ENCODE measurements around the gene INPP5A. TPM values are rescaled to one million over a fixed set of nuclear protein-coding genes. Genes with fewer than 3 reads are reported as not detected.

The INPP5A gene
- total RNA-seq, 1 donor from 2014 or later, result 105 TPM

GRCh38 chr10:132544744-132545658 lies 7.4 kb downstream of the INPP5A start:
- Histone ChIP-seq H3K9me3 (replicated peaks) (no peaks in the 10 kb centered on the region), H3K27ac (replicated peaks) (no peak overlapping the region), H3K4me3 (peak overlapping the region; percentile 20), H3K36me3 (no peaks in the 10 kb centered on the region), H3K4me1 (peaks cover 93% of the 10 kb centered on the region), H3K27me3 (ENCODE audit: low read depth) (no peaks in the 10 kb centered on the region)
- TF ChIP-seq, protein P1, sequence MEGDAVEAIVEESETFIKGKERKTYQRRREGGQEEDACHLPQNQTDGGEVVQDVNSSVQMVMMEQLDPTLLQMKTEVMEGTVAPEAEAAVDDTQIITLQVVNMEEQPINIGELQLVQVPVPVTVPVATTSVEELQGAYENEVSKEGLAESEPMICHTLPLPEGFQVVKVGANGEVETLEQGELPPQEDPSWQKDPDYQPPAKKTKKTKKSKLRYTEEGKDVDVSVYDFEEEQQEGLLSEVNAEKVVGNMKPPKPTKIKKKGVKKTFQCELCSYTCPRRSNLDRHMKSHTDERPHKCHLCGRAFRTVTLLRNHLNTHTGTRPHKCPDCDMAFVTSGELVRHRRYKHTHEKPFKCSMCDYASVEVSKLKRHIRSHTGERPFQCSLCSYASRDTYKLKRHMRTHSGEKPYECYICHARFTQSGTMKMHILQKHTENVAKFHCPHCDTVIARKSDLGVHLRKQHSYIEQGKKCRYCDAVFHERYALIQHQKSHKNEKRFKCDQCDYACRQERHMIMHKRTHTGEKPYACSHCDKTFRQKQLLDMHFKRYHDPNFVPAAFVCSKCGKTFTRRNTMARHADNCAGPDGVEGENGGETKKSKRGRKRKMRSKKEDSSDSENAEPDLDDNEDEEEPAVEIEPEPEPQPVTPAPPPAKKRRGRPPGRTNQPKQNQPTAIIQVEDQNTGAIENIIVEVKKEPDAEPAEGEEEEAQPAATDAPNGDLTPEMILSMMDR (IDR thresholded peaks at IDR 0.05; ENCODE audit: borderline replicate concordance), result no peak
- intact Hi-C loops (cut with micrococcal nuclease), result no loop called here
- peak; percentile 13 for DNase-seq

GRCh38 chr10:132545659-132546367 lies 8.2 kb downstream of the INPP5A start:
- TF ChIP-seq, protein P1 (IDR thresholded peaks at IDR 0.05; ENCODE audit: borderline replicate concordance), result no peak
- intact Hi-C loops (cut with micrococcal nuclease), result no loop called here
- Histone ChIP-seq H3K9me3 (replicated peaks) (no peaks in the 10 kb centered on the region), H3K4me3 (no peak overlapping the region), H3K36me3 (no peaks in the 10 kb centered on the region), H3K27me3 (ENCODE audit: low read depth) (no peaks in the 10 kb centered on the region), H3K4me1 (peaks cover 93% of the 10 kb centered on the region), H3K27ac (replicated peaks) (no peak overlapping the region)
- peak; percentile 12 for DNase-seq

- TF ChIP-seq, protein P1 (IDR thresholded peaks at IDR 0.05; ENCODE audit: borderline replicate concordance), result no peak
- no peak overlapping the region for H3K4me3 ChIP-seq
- H3K27me3 ChIP-seq (ENCODE audit: low read depth), result no peaks in the 10 kb centered on the region
- H3K9me3 ChIP-seq (replicated peaks), result no peaks in the 10 kb centered on the region
- H3K27ac ChIP-seq (replicated peaks), result no peak overlapping the region
- H3K4me1 ChIP-seq, result peaks cover 93% of the 10 kb centered on the region
- DNase-seq, result peak; percentile 18
- intact Hi-C loops (cut with micrococcal nuclease), result no loop called here
- no peaks in the 10 kb centered on the region for H3K36me3 ChIP-seq
Measured at GRCh38 chr10:132546567-132547420, 9.2 kb downstream of the INPP5A start.

DNA sequence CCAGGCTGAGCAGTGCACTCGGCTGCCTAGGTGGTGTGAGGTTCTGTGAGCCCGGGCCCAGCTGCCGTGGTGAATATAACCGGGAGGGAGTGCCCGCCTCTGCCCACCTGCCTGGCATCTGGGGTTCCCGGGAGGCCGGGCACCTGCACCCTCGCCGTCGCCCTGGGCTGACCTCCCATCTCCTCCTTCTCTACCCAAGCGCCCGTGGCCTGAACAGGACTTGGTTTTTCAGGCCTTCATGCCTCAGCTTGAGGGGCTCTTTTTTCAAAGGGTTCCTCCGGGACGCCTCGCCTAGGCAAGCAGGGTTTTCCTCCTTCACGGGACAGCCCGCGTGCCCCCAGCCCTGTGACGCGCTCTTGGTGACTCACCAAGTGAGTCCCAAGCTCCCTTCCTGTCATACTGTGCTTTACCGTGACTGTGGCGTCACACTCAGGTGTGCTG lies 9.9 kb downstream of the INPP5A start:
- DNase-seq, result peak; percentile 13
- no peak overlapping the region for H3K4me3 ChIP-seq
- TF ChIP-seq, protein P1 (IDR thresholded peaks at IDR 0.05; ENCODE audit: borderline replicate concordance), result no peak
- H3K4me1 ChIP-seq, result peaks cover 88% of the 10 kb centered on the region
- no peak overlapping the region for H3K27ac ChIP-seq (replicated peaks)
- H3K27me3 ChIP-seq (ENCODE audit: low read depth), result no peaks in the 10 kb centered on the region
- H3K36me3 ChIP-seq, result no peaks in the 10 kb centered on the region
- H3K9me3 ChIP-seq (replicated peaks), result no peaks in the 10 kb centered on the region
- intact Hi-C loops (cut with micrococcal nuclease), result no loop called here

Data from left ventricle myocardium inferior (tissue), 1 donor.